ENCODE measurements around the gene PSME2. TPM values are rescaled to one million over a fixed set of nuclear protein-coding genes. Genes with fewer than 3 reads are reported as not detected.

PSME2 gene, protein sequence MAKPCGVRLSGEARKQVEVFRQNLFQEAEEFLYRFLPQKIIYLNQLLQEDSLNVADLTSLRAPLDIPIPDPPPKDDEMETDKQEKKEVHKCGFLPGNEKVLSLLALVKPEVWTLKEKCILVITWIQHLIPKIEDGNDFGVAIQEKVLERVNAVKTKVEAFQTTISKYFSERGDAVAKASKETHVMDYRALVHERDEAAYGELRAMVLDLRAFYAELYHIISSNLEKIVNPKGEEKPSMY
- 134 and 135 TPM in 2 replicates for total RNA-seq (2022)
- Bru-seq, nascent RNA = percentile 76 among the genes with signal in this experiment
- BruChase-seq, experiment 1, labeled RNA remaining after a 6-hour chase = percentile 87 among the genes with signal in this experiment
- BruChase-seq, experiment 2, labeled RNA remaining after a 2-hour chase = percentile 81 among the genes with signal in this experiment
- long read RNA-seq, transcript PSME2-203 (11 exons, 1,502 nt) = minor isoform, 6 of 349 reads
- long read RNA-seq, transcript PSME2-201 (11 exons, 1,404 nt) = major isoform, 283 of 349 reads
- long read RNA-seq, transcript PSME2-205 (2 exons, 496 nt) = minor isoform, 28 of 349 reads
- long read RNA-seq, partial matches to known transcripts = 4 of 349 reads
- long read RNA-seq, other reads (novel, unspliced or antisense) = 25 of 349 reads

GRCh38 chr14:24146453-24146977 lies at the start of gene PSME2:
PSME2 (minus strand) TSS chr14:24146610; CDS start chr14:24146581, 29 bp downstream.
- peak within 1 kb of the TSS; percentile 61 for H3K27ac Mint-ChIP-seq (ENCODE audit: low read depth, unreplicated experiment)
- TF ChIP-seq CTCF (IDR thresholded peaks at IDR 0.05; ENCODE audit: unreplicated experiment) = no peak
- no peaks in the 10 kb centered on the region for H3K9me3 Mint-ChIP-seq (ENCODE audit: unreplicated experiment)
- DNase-seq (ENCODE audit: unreplicated experiment) = peak; percentile 98
- peak within 1 kb of the TSS; percentile 98 for H3K4me3 Mint-ChIP-seq (ENCODE audit: unreplicated experiment)
- H3K4me1 Mint-ChIP-seq (ENCODE audit: insufficient read depth, unreplicated experiment) = peaks cover 5% of the 10 kb centered on the region
- CTCF ChIA-PET = interaction anchor here (0.5 to 10.3 kb wide), 12 partner anchors 9 to 1083 kb away, joined by 3 to 141 read pairs (median 4); partner anchors contain the start of genes DCAF11, IRF9, NRL and PCK2
- H3K27me3 Mint-ChIP-seq (ENCODE audit: insufficient read depth, unreplicated experiment) = no peaks in the 10 kb centered on the region
- H3K36me3 Mint-ChIP-seq (ENCODE audit: insufficient read depth, unreplicated experiment) = peaks cover 34% of the 10 kb centered on the region
- BruUV-seq (replicated peaks) = no TSS peak
- intact Hi-C loops (cut with micrococcal nuclease) = loop anchor here (2.0 kb wide), 4 partner anchors 14 to 132 kb away; partner anchors contain the start of genes DCAF11, IRF9, NRL and PCK2
- POLR2A ChIA-PET = interaction anchor here (0.5 to 5.7 kb wide), 26 partner anchors 9 to 1052 kb away, joined by 3 to 114 read pairs (median 4); partner anchors contain the start of genes ACIN1, BCL2L2, CHMP4A and DCAF11

DNA sequence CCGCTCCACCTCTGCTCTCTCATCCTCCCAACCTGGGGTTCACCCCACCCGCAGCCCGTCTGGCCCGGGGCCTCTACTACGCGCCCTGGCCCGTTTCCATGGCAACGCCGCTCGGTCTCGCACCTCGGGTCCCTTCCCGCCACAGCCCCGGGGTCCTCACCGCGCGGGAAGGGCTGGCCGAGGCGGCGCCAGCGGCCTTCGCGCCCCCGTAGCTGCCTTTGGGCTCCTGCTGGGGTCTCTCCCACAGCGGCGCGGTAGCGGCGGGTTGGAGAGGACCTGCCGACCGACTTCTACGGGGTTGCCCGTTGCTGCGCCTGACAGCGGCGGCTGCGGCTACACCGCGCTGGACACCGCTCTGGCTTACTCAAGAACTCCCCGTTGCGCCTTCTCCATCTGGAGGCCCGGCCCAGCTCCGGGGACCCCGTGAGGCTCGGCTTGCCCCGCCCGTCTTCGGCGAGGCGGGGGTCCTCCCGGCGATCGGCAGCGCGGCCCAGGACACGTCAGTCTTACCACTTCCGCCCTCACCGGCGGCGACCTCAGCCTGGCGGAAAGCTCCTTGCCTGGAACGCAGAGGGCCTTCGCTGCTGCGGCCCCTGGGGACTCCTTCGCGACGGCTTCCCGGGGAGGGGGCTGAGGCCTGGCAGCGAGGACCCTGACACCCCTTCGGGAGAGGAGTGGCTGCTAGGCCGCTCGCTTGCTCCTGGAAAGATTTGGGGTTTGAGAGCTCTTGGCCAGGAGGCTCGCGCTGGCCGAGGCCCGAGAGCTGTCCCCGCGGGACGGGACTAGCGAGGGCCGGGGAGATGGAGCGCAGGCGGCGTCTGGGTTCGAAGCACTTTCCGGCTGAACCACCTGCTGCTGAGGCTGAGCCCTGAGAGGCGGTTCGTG lies 49.0 kb upstream of the PSME2 start, which contains the start of gene TM9SF1:
TSS of gene TM9SF1 (minus strand) at position 256 of the 885 bp plus-strand sequence. CDS start 422 bp downstream, outside the sequence.
- ChIA-PET POLR2A (interaction anchor here (0.6 to 3.9 kb wide), 33 partner anchors 9 to 1129 kb away, joined by 3 to 68 read pairs (median 6); partner anchors contain the start of genes CHMP4A, DCAF11, DHRS1 and EMC9), CTCF (interaction anchor here (0.7 to 3.3 kb wide), 12 partner anchors 11 to 1759 kb away, joined by 3 to 17 read pairs (median 3); partner anchors contain the start of genes CIDEB, TINF2 and TSSK4)
- DNase-seq (ENCODE audit: unreplicated experiment) = peak; percentile 84
- no TSS peak for BruUV-seq (replicated peaks)
- peak within 1 kb of the TSS; percentile 96 for H3K27ac Mint-ChIP-seq (ENCODE audit: low read depth, unreplicated experiment)
- peak within 1 kb of the TSS; percentile 81 for H3K4me3 Mint-ChIP-seq (ENCODE audit: unreplicated experiment)
- no peak for TF ChIP-seq CTCF (IDR thresholded peaks at IDR 0.05; ENCODE audit: unreplicated experiment)
- intact Hi-C loops (cut with micrococcal nuclease) = loop anchor here (5.0 kb wide), 1 partner anchor 47 kb away; the partner anchor contains the start of gene TINF2
- no peaks in the 10 kb centered on the region for H3K27me3 Mint-ChIP-seq (ENCODE audit: insufficient read depth, unreplicated experiment)
- H3K9me3 Mint-ChIP-seq (ENCODE audit: unreplicated experiment) = no peaks in the 10 kb centered on the region
- H3K36me3 Mint-ChIP-seq (ENCODE audit: insufficient read depth, unreplicated experiment) = peaks cover 50% of the 10 kb centered on the region
- peaks cover 18% of the 10 kb centered on the region for H3K4me1 Mint-ChIP-seq (ENCODE audit: insufficient read depth, unreplicated experiment)

- intact Hi-C loops (cut with micrococcal nuclease) = loop anchor here (5.0 kb wide), 1 partner anchor 47 kb away; the partner anchor contains the start of gene TINF2
Observed at GRCh38 chr14:24194873-24195185, 48.4 kb upstream of the PSME2 start.

More at GRCh38 chr14:24194873-24195185, 48.4 kb upstream of the PSME2 start:
- H3K9me3 Mint-ChIP-seq (ENCODE audit: unreplicated experiment) = no peaks in the 10 kb centered on the region
- peak overlapping the region; percentile 81 for H3K4me3 Mint-ChIP-seq (ENCODE audit: unreplicated experiment)
- BruUV-seq (replicated peaks) = TSS peak; percentile 36
- H3K27me3 Mint-ChIP-seq (ENCODE audit: insufficient read depth, unreplicated experiment) = no peaks in the 10 kb centered on the region
- no peak for TF ChIP-seq CTCF (IDR thresholded peaks at IDR 0.05; ENCODE audit: unreplicated experiment)
- H3K4me1 Mint-ChIP-seq (ENCODE audit: insufficient read depth, unreplicated experiment) = peaks cover 23% of the 10 kb centered on the region
- peak overlapping the region; percentile 96 for H3K27ac Mint-ChIP-seq (ENCODE audit: low read depth, unreplicated experiment)
- CTCF ChIA-PET = interaction anchor here (1.1 to 3.3 kb wide), 6 partner anchors 11 to 236 kb away, joined by 3 to 17 read pairs (median 5); partner anchors contain the start of gene TSSK4
- no peak for DNase-seq (ENCODE audit: unreplicated experiment)
- POLR2A ChIA-PET = interaction anchor here (0.8 to 3.9 kb wide), 18 partner anchors 13 to 115 kb away, joined by 3 to 68 read pairs (median 13); partner anchors contain the start of genes CHMP4A, DCAF11, DHRS1 and GMPR2
- peaks cover 48% of the 10 kb centered on the region for H3K36me3 Mint-ChIP-seq (ENCODE audit: insufficient read depth, unreplicated experiment)

All from MCF 10A (cell line).